ENCODE results near the gene LRSAM1. TPM values are rescaled to one million over a fixed set of nuclear protein-coding genes. Genes with fewer than 3 reads are reported as not detected.
A peak's percentile ranks its signal among the peaks of the same experiment; 100 is the strongest.

Gene LRSAM1
- total RNA-seq, 1 donor = 12.3 TPM

DNA sequence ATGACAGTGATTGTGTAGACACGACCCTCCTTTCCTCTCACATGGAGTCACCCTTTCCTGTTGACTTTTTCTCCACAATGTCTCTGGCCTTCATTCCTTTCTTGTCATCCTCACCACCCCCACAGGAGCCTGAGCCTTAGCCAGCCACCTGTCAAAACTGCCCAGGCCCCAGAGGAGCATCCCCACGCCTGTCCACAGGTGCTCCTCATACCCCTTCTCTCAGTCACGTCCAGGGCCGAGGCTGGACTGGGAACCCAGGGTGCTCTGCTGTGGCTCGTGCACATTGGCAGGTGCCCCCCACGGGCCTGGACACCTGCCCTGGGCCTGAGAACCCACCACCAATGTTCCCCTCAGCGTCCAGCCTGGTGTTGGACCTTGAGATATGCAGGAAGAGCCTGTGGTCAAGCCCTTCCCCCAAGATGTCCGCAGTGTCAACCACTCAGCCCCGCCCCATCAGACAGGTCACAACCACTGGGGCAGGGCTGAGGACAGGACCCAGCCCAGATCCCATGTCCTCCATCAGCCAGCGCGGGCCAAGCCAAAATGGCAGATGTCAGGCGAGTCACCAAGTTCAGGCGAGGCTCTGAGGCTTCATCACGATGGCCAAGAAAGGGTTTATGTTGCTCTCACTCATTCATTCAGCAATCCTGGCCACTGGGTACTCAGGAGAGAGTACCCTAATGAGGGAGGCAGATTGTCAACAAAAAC, 95.0 kb downstream of the LRSAM1 start:
- Histone ChIP-seq H4K20me1 (ENCODE audit: insufficient read depth, low read length) (peaks cover 71% of the 10 kb centered on the region), H3K79me2 (ENCODE audit: insufficient read depth, low read length) (peaks cover 96% of the 10 kb centered on the region), H3K4me2 (ENCODE audit: insufficient read depth, low read length) (peak overlapping the region; percentile 40), H3K9me3 (ENCODE audit: low read depth, low read length) (no peaks in the 10 kb centered on the region), H3K36me3 (ENCODE audit: insufficient read depth, low read length) (peaks cover 35% of the 10 kb centered on the region), H3K4me3 (ENCODE audit: insufficient read depth, low read length) (peak overlapping the region; percentile 12), H3K4me1 (ENCODE audit: insufficient read depth, low read length) (peaks cover 62% of the 10 kb centered on the region), H3K27me3 (ENCODE audit: insufficient read depth, low read length) (no peaks in the 10 kb centered on the region), H3K27ac (ENCODE audit: low read depth, low read length) (peak overlapping the region; percentile 92), H2AFZ (ENCODE audit: low read length) (no peak overlapping the region)
- DNase-seq (ENCODE audit: insufficient read length, low spot score, missing footprints) = peak; percentile 76
- TF ChIP-seq CTCF (IDR thresholded peaks at IDR 0.05; ENCODE audit: extremely low read depth, low read depth, low read length) = no peak

GRCh38 chr9:127548352-127548881, 97.1 kb downstream of the LRSAM1 start:
- DNase-seq (ENCODE audit: insufficient read length, low spot score, missing footprints) = peak; percentile 14
- H3K36me3 ChIP-seq (ENCODE audit: insufficient read depth, low read length) = peaks cover 34% of the 10 kb centered on the region
- no peak overlapping the region for H2AFZ ChIP-seq (ENCODE audit: low read length)
- no peak overlapping the region for H3K4me2 ChIP-seq (ENCODE audit: insufficient read depth, low read length)
- peaks cover 78% of the 10 kb centered on the region for H4K20me1 ChIP-seq (ENCODE audit: insufficient read depth, low read length)
- no peaks in the 10 kb centered on the region for H3K27me3 ChIP-seq (ENCODE audit: insufficient read depth, low read length)
- no peak overlapping the region for H3K4me3 ChIP-seq (ENCODE audit: insufficient read depth, low read length)
- TF ChIP-seq CTCF (IDR thresholded peaks at IDR 0.05; ENCODE audit: extremely low read depth, low read depth, low read length) = no peak
- peaks cover 43% of the 10 kb centered on the region for H3K4me1 ChIP-seq (ENCODE audit: insufficient read depth, low read length)
- H3K27ac ChIP-seq (ENCODE audit: low read depth, low read length) = no peak overlapping the region
- peaks cover 96% of the 10 kb centered on the region for H3K79me2 ChIP-seq (ENCODE audit: insufficient read depth, low read length)
- H3K9me3 ChIP-seq (ENCODE audit: low read depth, low read length) = no peaks in the 10 kb centered on the region

DNA sequence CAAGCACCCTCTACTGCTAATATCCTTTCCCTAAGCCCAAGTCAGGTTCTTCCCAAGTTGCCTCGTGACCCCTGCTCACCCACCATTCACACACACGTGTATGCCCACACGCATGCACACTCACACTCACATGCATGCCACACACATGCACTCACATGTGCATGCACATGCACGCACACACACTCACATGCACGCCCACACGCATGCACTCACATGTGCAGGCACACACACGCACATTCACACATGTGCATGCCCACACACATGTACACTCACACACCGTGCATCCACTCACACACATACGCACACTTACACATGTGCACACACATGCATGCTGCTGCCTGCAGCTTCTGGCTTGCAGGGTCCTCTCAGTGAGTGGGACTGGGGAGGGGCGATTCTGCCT, 97.9 kb downstream of the LRSAM1 start:
- H3K4me3 ChIP-seq (ENCODE audit: insufficient read depth, low read length) = no peak overlapping the region
- TF ChIP-seq CTCF (IDR thresholded peaks at IDR 0.05; ENCODE audit: extremely low read depth, low read depth, low read length) = no peak
- H3K4me2 ChIP-seq (ENCODE audit: insufficient read depth, low read length) = no peak overlapping the region
- H3K27ac ChIP-seq (ENCODE audit: low read depth, low read length) = no peak overlapping the region
- H3K36me3 ChIP-seq (ENCODE audit: insufficient read depth, low read length) = peaks cover 36% of the 10 kb centered on the region
- H3K9me3 ChIP-seq (ENCODE audit: low read depth, low read length) = no peaks in the 10 kb centered on the region
- H3K4me1 ChIP-seq (ENCODE audit: insufficient read depth, low read length) = peaks cover 40% of the 10 kb centered on the region
- no peaks in the 10 kb centered on the region for H3K27me3 ChIP-seq (ENCODE audit: insufficient read depth, low read length)
- H3K79me2 ChIP-seq (ENCODE audit: insufficient read depth, low read length) = peaks cover 96% of the 10 kb centered on the region
- H4K20me1 ChIP-seq (ENCODE audit: insufficient read depth, low read length) = peaks cover 85% of the 10 kb centered on the region
- DNase-seq (ENCODE audit: insufficient read length, low spot score, missing footprints) = peak; percentile 18
- no peak overlapping the region for H2AFZ ChIP-seq (ENCODE audit: low read length)

DNA sequence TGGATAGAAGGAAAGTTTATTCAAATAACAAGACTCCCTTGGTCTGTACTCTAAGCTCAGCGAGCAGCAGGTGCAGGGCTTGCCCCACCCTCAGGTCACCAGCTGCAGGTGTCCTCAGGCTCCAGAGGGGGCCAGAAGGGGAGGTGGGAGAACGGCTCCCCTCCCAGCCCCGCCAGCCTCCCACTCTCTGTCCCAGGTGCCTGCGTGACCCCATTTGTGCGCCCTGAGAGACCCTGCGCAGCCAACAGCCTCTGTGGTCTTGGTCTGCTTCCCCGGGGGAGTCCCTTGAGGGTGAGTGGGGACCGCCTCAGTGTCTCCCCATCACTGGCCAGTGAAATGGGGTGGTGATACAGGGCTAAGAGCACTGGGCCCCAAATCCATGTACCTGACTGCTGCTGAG, 98.4 kb downstream of the LRSAM1 start:
- H3K27me3 ChIP-seq (ENCODE audit: insufficient read depth, low read length) = no peaks in the 10 kb centered on the region
- peak; percentile 58 for DNase-seq (ENCODE audit: insufficient read length, low spot score, missing footprints)
- peaks cover 85% of the 10 kb centered on the region for H4K20me1 ChIP-seq (ENCODE audit: insufficient read depth, low read length)
- no peak overlapping the region for H2AFZ ChIP-seq (ENCODE audit: low read length)
- peaks cover 98% of the 10 kb centered on the region for H3K79me2 ChIP-seq (ENCODE audit: insufficient read depth, low read length)
- H3K36me3 ChIP-seq (ENCODE audit: insufficient read depth, low read length) = peaks cover 36% of the 10 kb centered on the region
- H3K9me3 ChIP-seq (ENCODE audit: low read depth, low read length) = no peaks in the 10 kb centered on the region
- H3K4me2 ChIP-seq (ENCODE audit: insufficient read depth, low read length) = no peak overlapping the region
- no peak for TF ChIP-seq CTCF (IDR thresholded peaks at IDR 0.05; ENCODE audit: extremely low read depth, low read depth, low read length)
- no peak overlapping the region for H3K4me3 ChIP-seq (ENCODE audit: insufficient read depth, low read length)
- peaks cover 43% of the 10 kb centered on the region for H3K4me1 ChIP-seq (ENCODE audit: insufficient read depth, low read length)
- H3K27ac ChIP-seq (ENCODE audit: low read depth, low read length) = no peak overlapping the region

Data from osteoblast (primary cell).